ENCODE data around the gene ARHGAP26.

ARHGAP26 gene

GRCh38 chr5:143241892-143242291 lies 471.7 kb downstream of the ARHGAP26 start:
- no peak for DNase-seq

DNA sequence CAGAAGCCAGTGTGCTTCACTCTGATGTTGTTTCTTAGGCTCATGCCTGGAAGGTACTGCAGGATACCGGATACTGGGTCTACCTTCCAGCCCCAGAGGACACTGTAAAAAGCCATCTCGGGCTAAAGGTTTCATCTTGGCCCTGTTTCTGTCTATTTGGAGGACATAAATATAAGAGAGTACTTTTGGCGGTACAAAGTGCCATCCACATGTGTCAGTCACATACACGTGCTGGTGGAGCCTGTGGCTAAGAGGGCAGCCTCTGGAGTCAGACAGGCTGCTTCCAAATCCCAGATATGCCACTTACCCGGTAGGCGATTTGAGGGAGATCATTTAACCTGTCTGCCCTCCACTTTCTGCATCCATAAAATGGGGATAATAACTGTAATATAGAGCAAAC lies 472.9 kb downstream of the ARHGAP26 start:
- no peak for DNase-seq

GRCh38 chr5:143244000-143244736 lies 474.0 kb downstream of the ARHGAP26 start:
- no peak for DNase-seq

GRCh38 chr5:143244990-143245389 lies 474.8 kb downstream of the ARHGAP26 start:
- no peak for DNase-seq

GRCh38 chr5:143245929-143246561 lies 475.9 kb downstream of the ARHGAP26 start:
- no peak for DNase-seq

GRCh38 chr5:143247134-143247815 lies 477.1 kb downstream of the ARHGAP26 start:
- no peak for DNase-seq

- no peak for DNase-seq
These were observed 478.2 kb downstream of the ARHGAP26 start for GRCh38 chr5:143248391-143248790.

GRCh38 chr5:143248822-143249579 lies 478.8 kb downstream of the ARHGAP26 start:
- no peak for DNase-seq

DNA sequence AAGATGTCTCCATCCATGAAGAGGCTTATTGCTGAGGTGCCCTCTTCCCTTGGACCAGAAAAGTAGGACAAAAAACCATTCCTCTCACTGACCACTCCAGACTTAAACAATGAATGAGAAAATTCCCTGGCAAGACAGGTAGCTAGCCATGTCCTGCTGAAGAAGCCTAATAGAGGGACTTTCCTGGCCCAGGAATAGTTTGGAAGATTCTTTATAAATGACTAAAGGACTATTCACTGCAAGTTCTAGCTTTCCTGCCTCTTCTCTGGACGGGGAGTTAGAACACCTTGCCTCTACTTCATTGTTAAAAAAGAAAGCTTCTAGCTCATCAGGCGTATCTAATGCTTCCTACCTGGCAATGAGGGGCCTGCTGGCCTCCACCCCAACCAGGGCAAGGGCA lies 479.7 kb downstream of the ARHGAP26 start:
- no peak for DNase-seq

- DNase-seq = no peak
These were observed 481.0 kb downstream of the ARHGAP26 start for GRCh38 chr5:143251190-143251589.

DNA sequence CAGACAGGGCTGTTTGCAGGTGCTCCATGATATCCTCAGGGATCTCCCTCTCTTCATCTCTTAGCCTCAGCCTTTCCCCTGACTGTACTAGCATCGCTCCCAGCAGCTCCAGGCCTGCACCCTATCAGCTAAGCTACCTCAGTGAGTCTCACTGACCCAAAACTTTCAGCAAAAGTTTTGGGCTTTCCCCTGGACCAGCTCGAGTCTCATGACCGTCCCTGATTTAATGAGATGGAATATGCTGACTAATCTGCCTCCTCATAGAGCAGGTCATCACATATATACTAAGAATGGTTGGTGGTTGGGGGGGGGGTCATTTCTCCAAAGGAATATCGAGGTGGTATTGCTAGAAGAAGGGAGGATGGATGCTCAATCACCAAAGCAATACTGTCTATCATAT lies 481.8 kb downstream of the ARHGAP26 start:
- DNase-seq = no peak

DNA sequence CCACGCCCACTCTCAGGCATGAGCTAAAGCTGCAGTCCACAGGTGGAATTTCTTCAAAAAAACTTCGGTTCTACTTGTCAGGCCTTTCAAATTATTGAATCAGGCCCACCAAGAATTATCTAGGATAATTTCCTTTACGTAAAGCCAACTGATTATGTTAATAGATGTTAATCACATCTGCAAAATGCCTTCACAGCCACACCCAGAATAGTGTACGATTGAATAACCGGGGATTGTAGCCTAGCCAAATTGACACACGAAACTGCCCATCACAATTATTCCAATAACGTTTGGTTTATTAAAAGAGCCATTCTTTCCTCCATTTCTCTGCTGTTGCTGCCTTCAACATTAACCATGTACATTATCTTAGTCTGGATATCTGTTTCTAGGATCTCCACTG lies 484.6 kb downstream of the ARHGAP26 start:
- DNase-seq = no peak

GRCh38 chr5:143258559-143259253 lies 488.5 kb downstream of the ARHGAP26 start:
- DNase-seq = no peak

GRCh38 chr5:143259254-143259605 lies 489.1 kb downstream of the ARHGAP26 start:
- no peak for DNase-seq

DNA sequence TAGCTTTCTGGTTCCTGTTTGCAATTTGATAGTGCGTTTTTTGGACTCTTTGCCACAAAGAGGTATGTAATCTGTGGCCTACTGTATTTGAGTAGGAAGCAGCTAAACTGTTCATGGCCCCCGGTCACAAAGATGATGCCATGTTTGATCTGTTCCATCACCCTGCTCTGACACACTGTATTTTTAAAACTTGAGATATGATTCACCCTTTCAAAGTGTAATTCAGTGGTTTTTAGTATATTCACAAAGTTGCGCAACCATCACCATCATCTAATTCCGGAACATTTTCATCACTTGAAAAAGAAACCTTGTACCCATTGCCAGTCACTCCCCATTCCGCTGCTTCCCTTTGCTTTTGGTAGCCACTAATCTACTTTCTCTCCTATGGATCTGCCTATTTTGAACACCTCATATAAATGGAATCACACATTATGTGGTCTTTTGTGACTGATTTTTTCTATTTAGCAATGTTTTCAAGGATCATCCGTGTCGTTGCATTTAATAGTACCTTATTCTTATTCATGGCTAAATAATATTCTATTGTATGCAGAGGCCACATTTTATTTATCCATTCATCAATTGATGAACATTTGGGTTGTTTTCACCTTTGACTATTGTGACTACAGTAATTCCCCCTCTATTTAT lies 491.7 kb downstream of the ARHGAP26 start:
- DNase-seq = no peak

- DNase-seq = no peak
These were observed 492.4 kb downstream of the ARHGAP26 start for GRCh38 chr5:143262393-143263174.

DNA sequence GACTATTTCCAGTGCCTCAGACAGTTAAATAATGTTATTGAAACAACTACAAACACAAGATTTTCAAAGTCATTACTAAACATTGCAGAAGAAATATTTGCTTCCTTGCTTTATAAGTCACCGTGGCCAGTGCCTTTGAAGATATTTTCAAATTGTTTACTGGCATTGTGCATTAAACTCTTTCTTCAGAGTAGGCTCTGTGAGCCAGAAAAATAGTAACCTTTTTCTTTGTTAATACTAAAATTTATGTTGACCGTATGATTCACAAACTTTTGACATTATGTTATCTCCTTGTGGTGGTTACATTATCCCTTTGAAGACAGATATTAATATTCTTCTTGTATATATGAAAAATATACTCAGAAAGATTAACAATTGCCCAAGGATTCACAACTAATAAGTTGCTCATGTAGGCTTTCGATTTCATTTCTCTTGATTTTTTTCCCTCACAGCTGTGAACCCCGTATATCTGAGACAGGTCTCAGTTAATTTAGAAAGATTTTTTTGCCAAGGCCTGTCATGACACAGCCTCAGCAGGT lies 493.2 kb downstream of the ARHGAP26 start:
- DNase-seq = no peak

DNA sequence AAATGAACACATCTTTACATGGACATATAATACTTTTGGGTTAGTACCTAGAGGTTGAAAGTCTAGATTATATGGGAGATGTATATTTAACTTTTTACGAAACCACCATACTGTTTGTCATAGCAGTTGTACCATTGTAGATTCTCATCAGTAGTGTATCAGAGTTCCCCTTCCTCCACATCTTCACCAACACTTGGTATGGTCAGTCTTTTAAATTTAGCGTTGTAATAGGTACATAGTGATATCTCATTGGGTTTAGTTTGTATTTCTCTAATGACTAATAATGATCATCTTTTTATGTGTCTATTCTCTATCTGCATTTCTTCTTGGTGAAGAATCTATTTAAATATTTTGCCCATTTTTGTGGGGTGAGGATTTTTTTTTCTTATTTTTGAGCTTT lies 495.8 kb downstream of the ARHGAP26 start:
- DNase-seq = no peak

DNA sequence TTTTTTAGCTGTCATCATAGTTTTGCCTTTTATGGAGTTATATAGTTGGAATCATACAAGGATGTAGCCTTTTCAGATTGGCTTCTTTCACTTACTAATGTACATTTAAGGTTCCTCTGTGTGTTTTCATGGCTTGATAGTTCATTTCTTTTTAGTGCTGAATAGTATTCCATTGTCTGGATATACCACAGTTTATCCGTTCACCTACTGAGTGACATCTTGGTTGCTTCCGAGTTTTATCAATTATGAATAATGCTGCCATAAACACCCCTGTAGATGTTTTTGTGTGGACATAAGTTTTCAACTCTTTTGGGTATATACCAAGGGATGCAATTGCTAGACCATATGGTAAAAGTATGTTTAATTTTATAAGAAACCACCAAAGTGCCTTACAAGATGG lies 497.0 kb downstream of the ARHGAP26 start:
- DNase-seq = no peak

DNA sequence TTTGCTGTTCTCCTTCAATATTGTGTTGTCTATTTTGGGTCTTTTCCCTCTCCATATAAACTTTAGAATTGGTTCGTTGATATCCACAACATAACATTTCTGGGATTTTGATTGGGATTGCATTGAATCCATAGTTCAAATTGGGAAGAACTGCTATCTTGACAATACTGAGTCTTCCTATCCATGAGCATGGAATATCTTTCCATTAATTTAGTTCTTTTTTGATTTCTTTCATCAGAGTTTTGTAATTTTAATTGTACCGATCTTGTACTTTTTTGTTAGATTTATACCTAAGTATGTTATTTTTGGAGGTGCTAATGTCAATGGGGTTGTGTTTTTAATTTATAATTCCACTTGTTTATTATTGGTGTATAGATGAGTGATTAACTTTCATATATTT lies 498.2 kb downstream of the ARHGAP26 start:
- no peak for DNase-seq

GRCh38 chr5:143271431-143271830 lies 501.3 kb downstream of the ARHGAP26 start:
- DNase-seq = no peak

Data from NCI-H1048 (cell line).